ENCODE data around the gene PKP3.
"Not testable (repeated sequence)": the region's sequence is repeated elsewhere in the genome, so short reads cannot be mapped to it uniquely, and the experiment has no call there.

Gene PKP3

GRCh38 chr11:394034-394857 lies at the start of gene PKP3:
Gene PKP3, plus strand, starts transcription at chr11:394209. Its CDS starts 84 bp downstream, at chr11:394293.
- no peak for DNase-seq

- DNase-seq, result no peak
Observed at GRCh38 chr11:344836-345578, 49.0 kb upstream of the PKP3 start.

GRCh38 chr11:346529-346928 lies 47.5 kb upstream of the PKP3 start:
- DNase-seq, result no peak

GRCh38 chr11:349270-349954 lies 44.6 kb upstream of the PKP3 start:
- not testable (repeated sequence) for DNase-seq

GRCh38 chr11:350033-350722 lies 43.8 kb upstream of the PKP3 start:
- not testable (repeated sequence) for DNase-seq

- no peak for DNase-seq
Observed at GRCh38 chr11:350723-351255, 43.2 kb upstream of the PKP3 start.

- DNase-seq, result no peak
Observed at GRCh38 chr11:351411-351810, 42.6 kb upstream of the PKP3 start.

- no peak for DNase-seq
Observed at GRCh38 chr11:352456-353031, 41.5 kb upstream of the PKP3 start.

GRCh38 chr11:353179-353873 lies 40.7 kb upstream of the PKP3 start:
- no peak for DNase-seq

GRCh38 chr11:355581-356458 lies 38.2 kb upstream of the PKP3 start:
- peak; percentile 87 for DNase-seq

- no peak for DNase-seq
Observed at GRCh38 chr11:356610-357009, 37.4 kb upstream of the PKP3 start.

GRCh38 chr11:357582-357981 lies 36.4 kb upstream of the PKP3 start:
- DNase-seq, result no peak

- DNase-seq, result no peak
Observed at GRCh38 chr11:358129-358800, 35.7 kb upstream of the PKP3 start.

- DNase-seq, result peak; percentile 38
Observed at GRCh38 chr11:359181-359714, 34.8 kb upstream of the PKP3 start.

GRCh38 chr11:360326-361280 lies 33.4 kb upstream of the PKP3 start:
- no peak for DNase-seq

GRCh38 chr11:362642-363442 lies 31.2 kb upstream of the PKP3 start:
- DNase-seq, result no peak

- DNase-seq, result not testable (repeated sequence)
Observed at GRCh38 chr11:363443-363805, 30.6 kb upstream of the PKP3 start.

Measured in stimulated activated CD4-positive, alpha-beta T cell treated with anti-CD3 and anti-CD28 coated beads, Interleukin-4, amount 100 ng/mL, for 1 hour (primary cell).